PC-9 (cell line): Measurements from ENCODE around the gene NGF.

Experiments used
- EZH2 ChIP-seq: fragments of 200-600 bp; sonication (generic); IDR thresholded peaks from 2 replicates; pipeline ENCODE4 v1.8.0; 2017; ENCODE audit warnings: antibody characterized with exemption, low read depth
- TF ChIP-seq, protein P1 (sequence below): fragments of 200-600 bp; sonication (generic); conservative IDR thresholded peaks from 2 replicates; pipeline ENCODE4 v1.6.1; 2017; ENCODE audit warnings: mixed run types, antibody characterized with exemption, mild to moderate bottlenecking, moderate library complexity

DNA sequence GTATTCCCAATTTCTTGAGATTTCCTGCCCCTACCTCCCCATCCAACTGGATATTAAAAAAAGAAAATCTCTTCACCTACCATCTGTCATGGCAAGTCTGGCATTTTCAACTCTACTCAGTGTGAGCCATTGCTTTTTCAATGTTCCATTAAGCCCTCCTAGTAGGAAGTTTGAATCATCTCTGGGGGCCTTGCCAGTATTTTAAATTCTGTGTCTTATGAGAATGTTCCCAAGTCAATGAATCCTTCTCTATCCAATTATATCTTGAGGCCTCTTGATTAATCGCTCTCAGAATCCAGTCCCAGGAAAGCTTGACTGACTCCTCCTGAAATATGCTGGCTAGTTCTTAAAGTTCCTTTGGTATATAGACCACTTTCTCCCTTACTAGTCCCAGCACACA lies 91.5 kb downstream of the NGF start:
- TF ChIP-seq, protein P1, sequence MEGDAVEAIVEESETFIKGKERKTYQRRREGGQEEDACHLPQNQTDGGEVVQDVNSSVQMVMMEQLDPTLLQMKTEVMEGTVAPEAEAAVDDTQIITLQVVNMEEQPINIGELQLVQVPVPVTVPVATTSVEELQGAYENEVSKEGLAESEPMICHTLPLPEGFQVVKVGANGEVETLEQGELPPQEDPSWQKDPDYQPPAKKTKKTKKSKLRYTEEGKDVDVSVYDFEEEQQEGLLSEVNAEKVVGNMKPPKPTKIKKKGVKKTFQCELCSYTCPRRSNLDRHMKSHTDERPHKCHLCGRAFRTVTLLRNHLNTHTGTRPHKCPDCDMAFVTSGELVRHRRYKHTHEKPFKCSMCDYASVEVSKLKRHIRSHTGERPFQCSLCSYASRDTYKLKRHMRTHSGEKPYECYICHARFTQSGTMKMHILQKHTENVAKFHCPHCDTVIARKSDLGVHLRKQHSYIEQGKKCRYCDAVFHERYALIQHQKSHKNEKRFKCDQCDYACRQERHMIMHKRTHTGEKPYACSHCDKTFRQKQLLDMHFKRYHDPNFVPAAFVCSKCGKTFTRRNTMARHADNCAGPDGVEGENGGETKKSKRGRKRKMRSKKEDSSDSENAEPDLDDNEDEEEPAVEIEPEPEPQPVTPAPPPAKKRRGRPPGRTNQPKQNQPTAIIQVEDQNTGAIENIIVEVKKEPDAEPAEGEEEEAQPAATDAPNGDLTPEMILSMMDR: no peak
- no peak for TF ChIP-seq EZH2
